Lung (tissue), 12 donors: ENCODE data around the gene CHERP. TPM values are rescaled to one million over a fixed set of nuclear protein-coding genes. Genes with fewer than 3 reads are reported as not detected.
"Not testable (repeated sequence)": the region's sequence is repeated elsewhere in the genome, so short reads cannot be mapped to it uniquely, and the experiment has no call there.

ENCODE experiments used
- ATAC-seq: fragments of 200-7000 bp; cut with Tn5 transposase; one replicate; pipeline ENCODE4 v1.9.1; 2020; ENCODE audit warnings: moderate number of reproducible peaks; ENCODE audit not compliant: insufficient read depth, low FRiP score
- DNase-seq, 3 donors: peaks; one replicate each; pipeline ENCODE4 v3.0.0-alpha.2; 2013 to 2017
- H3K27ac ChIP-seq, 2 donors: one replicate each; pipeline ENCODE4 v1.5.1; 2013; ENCODE audit warnings: mild to moderate bottlenecking in 2 of 2, moderate library complexity in 2 of 2, control low read depth in 1 of 2, inconsistent platforms in 1 of 2, low read depth in 1 of 2, low read length in 1 of 2
- H3K27me3 ChIP-seq, 3 donors: one replicate each; pipeline ENCODE4 v1.5.1; 2013; ENCODE audit warnings: low read length in 2 of 3; ENCODE audit not compliant: control insufficient read depth in 3 of 3, insufficient read depth in 3 of 3
- H3K36me3 ChIP-seq, 4 donors: one replicate each; pipeline ENCODE4 v1.5.1; 2013; ENCODE audit warnings: low read length in 4 of 4, mild to moderate bottlenecking in 1 of 4, moderate library complexity in 1 of 4; ENCODE audit not compliant: control insufficient read depth in 4 of 4, insufficient read depth in 4 of 4
- H3K4me1 ChIP-seq, 5 donors: one replicate each; pipeline ENCODE4 v1.5.1; 2013; ENCODE audit warnings: low read length in 5 of 5, mild to moderate bottlenecking in 2 of 5, moderate library complexity in 1 of 5; ENCODE audit not compliant: control insufficient read depth in 5 of 5, insufficient read depth in 5 of 5
- H3K4me3 ChIP-seq: one replicate; pipeline ENCODE4 v1.5.1; 2013; ENCODE audit warnings: mild to moderate bottlenecking, control low read depth, moderate library complexity
- H3K9ac ChIP-seq, 2 donors: one replicate each; pipeline ENCODE4 v1.5.1; 2013; ENCODE audit warnings: low read length in 2 of 2, control low read depth in 1 of 2; ENCODE audit not compliant: insufficient read depth in 1 of 2
- H3K9me3 ChIP-seq, 4 donors: one replicate each; pipeline ENCODE4 v1.5.1; 2013; ENCODE audit warnings: low read length in 3 of 4, mild to moderate bottlenecking in 1 of 4, moderate library complexity in 1 of 4; ENCODE audit not compliant: control insufficient read depth in 4 of 4, insufficient read depth in 3 of 4
- WGBS, 2 donors: extraction: QIAGEN DNeasy Blood & Tissue Kit; methylation state at CpG; one replicate each; pipeline ENCODE4 v1.1.7; 2013; 5-methylcytosine and 5-hydroxymethylcytosine counted together
- polyA plus RNA-seq, 2 donors: library from polyadenylated mRNA; stranded (reverse); fragments of 200-250 nt; gene quantifications; one replicate each; pipeline ENCODE4 v1.2.1, GENCODE V29; 2013
- total RNA-seq, 2 donors: library from RNA; depleted of rRNA in 1 of 2; stranded (reverse); fragments of >200 nt in 1 of 2; gene quantifications; one replicate each; pipeline ENCODE4 v1.2.1, GENCODE V29; 2014 to 2021
- TF ChIP-seq, protein P1 (sequence below): IDR thresholded peaks from 2 replicates; pipeline ENCODE4 v1.5.1; 2012; ENCODE audit warnings: mild to moderate bottlenecking; ENCODE audit errors: control extremely low read depth, extremely low read depth
- donor health status: control.
- donor health status: control.
- donor health status: Bipolar disorder and iron deficiency.
- donor health status: healthy.
- donor health status: DM: yes; HTN: yes; CAD: no.

The CHERP gene
- total and polyA plus RNA-seq, 4 donors: 19.5 to 30.9 (median 23.3) TPM

- 94 to 96% methylated on average over 5 of the region's 5 CpGs for WGBS, 2 donors
- Histone ChIP-seq H3K27ac (no peak overlapping the region), H3K9me3 (no peaks in the 10 kb centered on the region), H3K36me3 (peaks cover 6 to 26% (median 15%) of the 10 kb centered on the region in 4 donors), H3K9ac (no peak overlapping the region), H3K27me3 (no peaks in the 10 kb centered on the region), H3K4me1 (peaks cover 0 to 14% (median 7%) of the 10 kb centered on the region in 5 donors), H3K4me3 (no peak overlapping the region)
- ATAC-seq (no peak), DNase-seq (no peak)
- TF ChIP-seq, protein P1, sequence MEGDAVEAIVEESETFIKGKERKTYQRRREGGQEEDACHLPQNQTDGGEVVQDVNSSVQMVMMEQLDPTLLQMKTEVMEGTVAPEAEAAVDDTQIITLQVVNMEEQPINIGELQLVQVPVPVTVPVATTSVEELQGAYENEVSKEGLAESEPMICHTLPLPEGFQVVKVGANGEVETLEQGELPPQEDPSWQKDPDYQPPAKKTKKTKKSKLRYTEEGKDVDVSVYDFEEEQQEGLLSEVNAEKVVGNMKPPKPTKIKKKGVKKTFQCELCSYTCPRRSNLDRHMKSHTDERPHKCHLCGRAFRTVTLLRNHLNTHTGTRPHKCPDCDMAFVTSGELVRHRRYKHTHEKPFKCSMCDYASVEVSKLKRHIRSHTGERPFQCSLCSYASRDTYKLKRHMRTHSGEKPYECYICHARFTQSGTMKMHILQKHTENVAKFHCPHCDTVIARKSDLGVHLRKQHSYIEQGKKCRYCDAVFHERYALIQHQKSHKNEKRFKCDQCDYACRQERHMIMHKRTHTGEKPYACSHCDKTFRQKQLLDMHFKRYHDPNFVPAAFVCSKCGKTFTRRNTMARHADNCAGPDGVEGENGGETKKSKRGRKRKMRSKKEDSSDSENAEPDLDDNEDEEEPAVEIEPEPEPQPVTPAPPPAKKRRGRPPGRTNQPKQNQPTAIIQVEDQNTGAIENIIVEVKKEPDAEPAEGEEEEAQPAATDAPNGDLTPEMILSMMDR: no peak
These were observed 33.7 kb downstream of the CHERP start for GRCh38 chr19:16508546-16508945.

DNA sequence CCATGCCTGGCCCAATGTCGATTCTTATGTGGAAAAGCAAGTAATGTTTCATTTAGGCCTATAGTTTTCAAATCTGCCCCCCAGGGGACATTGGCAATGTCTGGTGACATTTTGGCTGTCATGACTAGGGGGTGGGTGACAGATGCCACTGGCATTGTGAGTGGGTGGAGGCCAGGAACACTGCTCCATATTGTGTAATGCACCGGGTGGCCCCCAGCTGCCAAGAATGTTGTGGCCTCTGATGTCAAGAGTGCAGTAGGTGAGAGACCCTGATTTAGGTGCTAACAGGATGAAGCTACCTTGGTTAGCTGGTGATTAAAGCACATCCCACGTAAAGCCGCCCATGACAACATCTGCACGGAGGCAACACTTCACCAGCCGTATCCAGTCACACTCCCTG lies 35.3 kb downstream of the CHERP start:
- TF ChIP-seq, protein P1: no peak
- H3K36me3 ChIP-seq: peaks cover 11 to 22% (median 20%) of the 10 kb centered on the region in 4 donors
- H3K9me3 ChIP-seq: no peaks in the 10 kb centered on the region
- no peaks in the 10 kb centered on the region for H3K27me3 ChIP-seq
- no peak overlapping the region for H3K9ac ChIP-seq
- DNase-seq (no peak), ATAC-seq (no peak)
- H3K4me1 ChIP-seq: peaks cover 0 to 14% (median 7%) of the 10 kb centered on the region in 5 donors
- no peak overlapping the region for H3K4me3 ChIP-seq
- 84 to 90% methylated on average over 6 of the region's 6 CpGs for WGBS, 2 donors
- no peak overlapping the region for H3K27ac ChIP-seq

DNA sequence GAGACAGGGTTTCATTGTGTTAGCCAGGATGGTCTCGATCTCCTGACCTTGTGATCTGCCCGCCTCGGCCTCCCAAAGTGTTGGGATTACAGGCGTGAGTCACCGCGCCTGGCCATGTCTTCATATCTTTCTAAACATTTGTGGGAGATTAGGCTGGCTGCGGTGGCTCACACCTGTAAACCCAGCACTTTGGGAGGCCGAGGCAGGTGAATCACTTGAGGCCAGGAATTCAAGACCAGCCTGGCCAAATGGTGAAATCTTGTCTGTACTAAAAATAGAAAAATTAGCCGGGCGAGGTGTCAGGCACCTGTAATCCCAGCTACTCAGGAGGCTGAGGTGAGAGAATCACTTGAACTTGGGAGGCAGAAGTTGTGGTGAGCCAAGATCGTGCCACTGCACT lies 36.1 kb downstream of the CHERP start:
- not testable (repeated sequence) for H3K27ac ChIP-seq, H3K9ac ChIP-seq, H3K4me3 ChIP-seq, H3K9me3 ChIP-seq, H3K27me3 ChIP-seq, DNase-seq, ATAC-seq
- H3K36me3 ChIP-seq: peaks cover 11 to 22% (median 21%) of the 10 kb centered on the region in 4 donors
- 92 to 95% methylated on average over 11 of the region's 11 CpGs for WGBS, 2 donors
- H3K4me1 ChIP-seq: peaks cover 0 to 14% (median 7%) of the 10 kb centered on the region in 5 donors

DNA sequence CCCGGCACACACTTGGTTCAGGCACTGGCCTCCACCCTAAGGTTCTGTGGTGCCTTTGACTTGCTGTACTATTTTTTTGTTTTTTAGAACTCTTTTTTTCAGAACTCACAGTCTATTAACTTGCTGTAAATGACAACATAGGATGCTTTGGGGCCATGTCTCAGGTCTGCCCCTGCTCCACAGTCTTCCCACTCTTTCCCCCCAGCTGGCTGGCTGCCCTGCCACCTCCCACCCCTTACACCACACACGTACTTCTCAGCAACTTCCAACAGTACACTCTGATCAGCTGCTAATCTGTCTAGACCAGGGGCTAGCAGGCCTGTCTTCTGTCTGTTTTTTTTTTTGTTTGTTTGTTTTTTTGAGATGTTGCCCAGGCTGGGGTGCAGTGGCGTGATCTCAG lies 38.0 kb downstream of the CHERP start:
- Histone ChIP-seq H3K27ac (no peak overlapping the region), H3K27me3 (no peaks in the 10 kb centered on the region), H3K36me3 (peaks cover 11 to 24% (median 13%) of the 10 kb centered on the region in 4 donors), H3K9ac (no peak overlapping the region), H3K4me3 (no peak overlapping the region), H3K4me1 (peaks cover 0 to 3% (median 1%) of the 10 kb centered on the region in 5 donors), H3K9me3 (no peaks in the 10 kb centered on the region)
- TF ChIP-seq, protein P1: no peak
- DNase-seq (no peak), ATAC-seq (no peak)
- 89 to 90% methylated on average over 3 of the region's 3 CpGs for WGBS, 2 donors
